KOPT-K1 (cell line): ENCODE data around the gene TSC22D2.
"Not testable (repeated sequence)": the region's sequence is repeated elsewhere in the genome, so short reads cannot be mapped to it uniquely, and the experiment has no call there.

ENCODE experiments used
- H3K27ac ChIP-seq: fragments of 200-600 bp; sonication (generic); 2 replicates; pipeline ENCODE4 v1.5.1; 2016; ENCODE audit warnings: antibody characterized with exemption, mild to moderate bottlenecking, low read depth, low read length; ENCODE audit not compliant: poor library complexity, severe bottlenecking
- H3K36me3 ChIP-seq: fragments of 200-600 bp; sonication (generic); 2 replicates; pipeline ENCODE4 v1.5.1; 2017; ENCODE audit warnings: antibody characterized with exemption, mild to moderate bottlenecking, low read length, moderate library complexity; ENCODE audit not compliant: insufficient read depth
- H3K9me3 ChIP-seq: fragments of 200-600 bp; sonication (generic); 2 replicates; pipeline ENCODE4 v1.5.1; 2017; ENCODE audit warnings: antibody characterized with exemption, low read length, mild to moderate bottlenecking; ENCODE audit not compliant: insufficient read depth, poor library complexity, severe bottlenecking

Gene TSC22D2

DNA sequence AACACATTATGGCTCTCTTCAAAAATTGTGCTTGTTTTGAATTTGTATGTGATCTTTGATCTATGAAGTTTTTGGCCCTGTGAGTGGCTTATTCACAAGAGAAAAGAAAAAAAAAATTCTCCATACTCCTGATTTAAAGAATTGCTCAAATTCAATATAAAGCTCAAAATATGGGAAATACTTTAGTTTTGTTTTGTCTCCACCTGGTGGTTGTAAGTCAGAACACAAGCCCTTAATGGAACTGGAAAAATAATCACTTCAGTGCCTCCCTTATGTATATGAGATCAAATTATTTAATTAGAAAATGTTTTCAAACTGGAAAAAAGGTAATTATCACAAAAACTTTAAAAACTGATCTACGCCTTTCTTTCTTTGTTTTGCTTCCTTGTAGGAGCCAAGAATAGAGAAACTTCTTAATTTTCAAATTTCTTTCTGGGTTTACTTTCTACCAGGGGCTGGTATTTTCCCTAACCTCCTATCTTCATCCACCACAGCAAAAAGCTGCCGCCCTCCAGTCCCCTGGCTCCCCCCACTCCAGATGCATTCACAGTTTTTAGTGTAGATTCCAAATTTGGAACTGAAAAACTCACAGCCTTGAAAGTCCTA lies 87.6 kb downstream of the TSC22D2 start:
- no peak overlapping the region for H3K27ac ChIP-seq
- H3K9me3 ChIP-seq: peaks cover 11% of the 10 kb centered on the region
- no peaks in the 10 kb centered on the region for H3K36me3 ChIP-seq

DNA sequence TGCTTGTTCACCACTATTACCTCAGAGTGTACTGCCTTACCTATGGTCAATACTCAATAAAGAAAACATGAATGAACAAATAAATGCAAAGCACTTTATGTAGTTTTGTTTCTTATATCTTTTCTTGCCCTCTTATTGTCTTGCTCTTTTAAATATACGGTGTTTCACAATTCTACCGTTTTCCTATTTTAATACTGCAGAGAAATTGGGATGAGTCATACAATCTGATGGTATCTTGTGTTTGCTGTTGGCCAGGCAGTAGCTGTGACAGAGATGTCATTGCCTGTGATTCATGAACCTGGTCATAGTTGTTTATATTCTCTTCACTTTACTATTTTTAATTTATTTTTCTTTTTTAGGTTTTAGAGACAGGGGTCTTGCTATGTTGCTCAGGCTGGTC lies 89.9 kb downstream of the TSC22D2 start:
- Histone ChIP-seq H3K36me3 (no peaks in the 10 kb centered on the region), H3K27ac (no peak overlapping the region)

DNA sequence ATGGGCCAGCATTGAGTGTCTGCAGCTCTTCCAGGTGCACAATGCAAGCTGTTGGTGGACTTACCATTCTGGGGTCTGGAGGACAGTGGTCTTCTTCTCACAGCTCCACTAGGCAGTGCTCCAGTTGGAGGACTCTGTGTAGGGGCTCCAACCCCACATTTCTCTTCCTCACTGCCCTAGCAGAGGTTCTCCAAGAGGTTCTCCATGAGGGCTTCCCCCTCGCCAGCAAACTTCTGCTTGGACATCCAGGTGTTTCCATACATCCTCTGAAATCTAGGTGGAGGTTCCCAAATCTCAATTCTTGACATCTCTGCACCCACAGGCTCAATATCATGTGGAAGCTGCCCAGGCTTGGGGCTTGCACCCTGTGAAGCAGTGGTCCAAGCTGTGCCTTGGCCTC lies 92.9 kb downstream of the TSC22D2 start:
- not testable (repeated sequence) for H3K27ac ChIP-seq, H3K36me3 ChIP-seq
- peaks cover 22% of the 10 kb centered on the region for H3K9me3 ChIP-seq

More for the DNA sequence above, 89.9 kb downstream of the TSC22D2 start:
- H3K9me3 ChIP-seq: peaks cover 22% of the 10 kb centered on the region

DNA sequence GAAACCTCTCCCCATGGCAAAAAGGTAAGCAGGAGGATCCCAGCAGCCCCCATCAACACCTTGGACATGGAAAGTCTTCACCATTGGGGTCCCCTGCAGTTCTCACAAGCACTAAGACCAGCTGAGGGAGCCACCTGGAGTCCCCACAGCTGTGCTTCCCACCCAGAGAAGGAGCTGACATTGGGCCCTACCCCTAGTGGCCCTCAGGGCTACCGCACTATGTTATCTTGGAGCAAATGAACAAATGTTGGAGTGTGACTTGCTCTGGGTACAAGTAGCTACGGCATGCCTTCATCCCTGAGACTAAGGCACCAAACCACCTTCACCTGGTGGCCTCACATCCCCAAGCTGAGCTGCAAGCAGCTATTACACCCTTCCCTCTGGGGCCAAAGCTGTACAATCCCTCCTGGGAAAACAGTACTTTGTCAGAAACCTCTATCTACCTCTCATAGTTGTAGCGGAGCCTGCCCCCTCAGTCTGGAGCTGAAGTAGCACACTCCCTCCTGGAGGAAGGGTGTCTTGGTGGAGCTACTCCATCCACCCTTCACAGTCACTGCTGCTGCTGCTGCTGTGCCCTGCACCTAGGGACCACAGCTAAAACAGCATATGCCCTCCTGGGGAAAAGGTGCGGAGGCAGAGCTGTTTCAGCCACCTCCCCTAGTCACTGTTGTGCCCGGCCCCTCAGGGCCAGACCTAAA lies 95.5 kb downstream of the TSC22D2 start:
- Histone ChIP-seq H3K9me3 (peaks cover 27% of the 10 kb centered on the region), H3K27ac (no peak overlapping the region), H3K36me3 (no peaks in the 10 kb centered on the region)

DNA sequence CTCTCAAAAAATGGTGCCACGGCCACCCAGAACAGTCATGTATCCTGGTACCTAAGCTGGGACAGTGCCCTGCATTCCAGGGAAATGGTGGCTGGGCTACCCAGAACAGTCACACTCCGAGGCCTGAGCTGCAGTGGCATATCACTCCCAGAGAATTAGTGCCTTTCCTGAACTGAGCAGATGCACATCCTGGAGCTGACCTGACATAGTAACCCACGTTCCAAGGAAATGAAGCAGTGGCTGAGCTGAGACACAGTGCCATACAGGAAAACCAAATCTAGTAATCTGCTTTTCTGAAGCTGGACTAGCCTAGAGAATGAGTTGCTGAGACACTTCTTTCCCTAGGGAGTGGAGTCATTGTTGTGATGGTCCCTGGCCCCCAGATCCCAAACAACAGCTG lies 96.4 kb downstream of the TSC22D2 start:
- no peak overlapping the region for H3K27ac ChIP-seq
- no peaks in the 10 kb centered on the region for H3K36me3 ChIP-seq

DNA sequence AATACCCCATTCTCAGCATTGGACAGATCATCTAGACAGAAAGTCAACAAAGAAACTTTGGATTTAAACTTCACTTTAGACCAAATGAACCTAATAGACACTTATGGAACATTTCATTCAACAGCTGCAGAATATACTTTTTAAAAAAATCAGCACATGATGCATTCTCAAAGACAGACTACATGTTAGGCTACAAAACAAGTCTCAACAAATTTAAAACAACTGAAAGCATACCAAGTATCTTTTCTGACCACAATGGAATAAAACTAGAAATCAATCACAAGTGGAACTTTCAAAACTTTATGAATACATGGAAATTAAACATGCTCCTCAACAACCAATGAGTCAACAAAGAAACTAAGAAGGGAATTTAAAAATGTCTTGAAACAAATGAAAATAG lies 100.3 kb downstream of the TSC22D2 start:
- no peak overlapping the region for H3K27ac ChIP-seq
- no peaks in the 10 kb centered on the region for H3K36me3 ChIP-seq
- peaks cover 5% of the 10 kb centered on the region for H3K9me3 ChIP-seq

More for the DNA sequence above, 96.4 kb downstream of the TSC22D2 start:
- H3K9me3 ChIP-seq: peaks cover 27% of the 10 kb centered on the region

DNA sequence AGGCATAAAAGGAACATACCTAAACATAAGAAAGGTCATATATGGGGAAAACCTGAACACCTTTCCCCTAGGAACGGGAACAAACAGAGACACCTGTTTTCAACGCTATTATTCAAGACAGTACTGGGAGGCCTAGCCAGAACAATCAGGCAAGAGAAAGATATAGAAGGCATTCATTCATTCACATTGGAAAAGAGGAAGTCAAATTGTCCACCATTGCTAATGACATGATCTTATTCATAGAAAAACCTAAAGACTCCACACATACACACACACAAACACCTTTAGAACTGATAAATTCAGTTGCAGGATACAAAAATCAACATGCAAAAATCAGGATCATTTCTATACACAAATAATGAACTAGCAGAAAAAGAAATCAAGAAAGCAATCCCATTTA lies 101.7 kb downstream of the TSC22D2 start:
- Histone ChIP-seq H3K36me3 (no peaks in the 10 kb centered on the region), H3K27ac (no peak overlapping the region), H3K9me3 (peaks cover 5% of the 10 kb centered on the region)

DNA sequence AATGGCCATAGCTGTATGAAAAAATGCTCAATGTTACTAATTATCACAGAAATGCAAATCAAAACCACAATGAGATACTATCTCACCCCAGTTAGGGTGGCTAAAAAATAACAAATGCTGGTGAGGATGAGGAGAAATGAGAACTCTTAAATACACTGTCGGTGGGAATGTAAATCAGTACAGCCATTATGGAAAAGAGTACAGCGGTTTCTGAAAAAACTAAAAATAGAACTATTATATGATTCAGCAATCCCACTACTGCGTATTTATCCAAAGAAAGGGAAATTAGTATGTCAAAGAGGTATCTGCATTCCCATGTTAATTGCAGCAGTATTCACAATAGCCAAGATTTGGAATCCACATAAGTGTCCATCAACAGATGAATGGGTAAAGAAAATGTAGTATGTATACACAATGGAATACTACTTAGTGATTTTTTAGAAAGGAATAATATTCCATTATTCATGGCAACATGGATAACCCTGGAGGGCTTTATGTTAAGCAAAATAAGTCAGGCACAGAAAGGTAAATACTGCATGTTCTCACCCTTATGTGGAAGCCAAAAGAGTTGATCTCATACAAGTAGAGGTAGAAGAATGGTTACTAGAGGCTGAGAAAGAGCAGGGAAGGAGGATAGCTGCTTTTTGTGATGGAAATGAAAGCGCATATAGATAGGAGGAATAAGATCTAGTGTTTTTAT lies 103.2 kb downstream of the TSC22D2 start:
- no peak overlapping the region for H3K27ac ChIP-seq
- peaks cover 5% of the 10 kb centered on the region for H3K9me3 ChIP-seq
- no peaks in the 10 kb centered on the region for H3K36me3 ChIP-seq

DNA sequence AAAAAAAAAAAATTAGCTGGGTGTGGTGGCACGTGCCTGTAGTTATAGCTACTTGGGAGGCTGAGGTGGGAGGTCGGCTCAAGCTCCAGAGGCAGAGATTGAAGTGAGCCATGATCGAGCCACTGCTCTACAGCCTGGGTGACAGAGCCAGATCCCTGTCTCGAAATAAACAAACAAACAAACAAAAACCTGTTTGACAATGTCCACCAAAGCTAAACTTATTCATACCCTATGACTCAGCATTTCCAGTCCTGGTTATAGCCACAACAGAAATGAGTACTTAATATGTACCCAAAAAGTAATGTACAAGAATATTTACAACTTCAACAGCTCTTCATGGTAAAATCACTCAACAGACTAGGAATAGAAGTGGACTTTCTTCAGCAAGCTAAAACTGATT lies 107.1 kb downstream of the TSC22D2 start:
- H3K36me3 ChIP-seq: no peaks in the 10 kb centered on the region
- H3K9me3 ChIP-seq: peaks cover 5% of the 10 kb centered on the region
- no peak overlapping the region for H3K27ac ChIP-seq
